Measurements from ENCODE around the gene PARD3B.

The PARD3B gene

DNA sequence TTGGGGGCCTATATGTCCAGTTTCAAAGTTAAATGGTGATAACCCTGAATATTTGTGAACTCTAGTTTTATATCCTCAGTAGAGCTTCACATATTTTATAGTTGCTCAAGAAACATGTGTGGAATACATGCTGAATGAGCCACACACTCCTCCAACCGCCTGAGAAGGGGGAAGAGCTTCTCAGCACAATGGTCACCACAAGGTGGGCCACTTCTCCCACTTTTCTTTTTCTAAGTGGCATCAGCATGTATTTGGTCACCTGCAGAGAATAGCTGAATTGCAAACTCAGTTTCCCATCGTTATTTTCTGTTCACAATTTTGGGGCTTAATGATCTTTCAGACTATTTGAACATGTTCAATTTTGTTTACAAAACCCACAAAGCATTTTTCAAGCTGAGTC lies 340.5 kb downstream of the PARD3B start:
- DNase-seq (ENCODE audit: low read depth in 2 of 3, low spot score in 2 of 3) = no peak

DNA sequence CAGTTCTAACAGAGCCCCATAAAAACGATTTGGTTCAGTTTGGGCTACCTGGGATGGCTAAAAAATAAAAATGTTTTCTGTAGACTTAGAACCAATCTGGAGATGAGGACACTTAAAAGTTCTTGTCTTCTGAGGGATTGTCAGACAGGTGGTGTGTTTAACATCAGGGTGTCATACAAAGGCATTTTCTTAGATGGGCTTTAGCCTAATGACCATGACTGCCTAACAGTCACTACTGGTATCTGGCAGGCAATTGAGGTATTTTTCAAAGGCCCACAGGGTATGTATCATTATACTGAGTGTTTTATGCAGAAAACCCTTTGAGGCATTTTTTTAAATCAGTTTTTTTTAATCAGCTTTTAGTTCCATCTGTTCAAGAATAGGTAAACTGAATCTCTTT lies 341.4 kb downstream of the PARD3B start:
- no peak for DNase-seq (ENCODE audit: low read depth in 2 of 3, low spot score in 2 of 3)

DNA sequence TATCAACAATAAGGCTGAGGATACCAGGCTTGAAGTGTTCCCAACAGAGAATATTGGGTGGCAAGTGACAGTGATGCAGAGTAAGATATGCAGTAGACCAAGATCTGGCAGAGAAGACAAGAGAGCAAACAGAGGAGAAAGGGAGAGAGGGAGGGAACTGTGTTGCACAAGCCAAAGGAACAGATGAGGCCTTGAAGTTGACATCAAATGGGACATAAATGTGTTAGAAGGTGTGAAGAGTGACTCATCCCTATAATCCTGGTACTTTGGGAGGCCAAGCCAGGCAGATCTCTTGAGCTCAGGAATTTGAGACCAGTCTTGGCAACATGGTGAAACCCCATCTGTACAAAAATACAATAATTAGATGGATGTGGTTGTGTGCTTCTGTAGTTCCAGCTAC lies 342.9 kb downstream of the PARD3B start:
- no peak for DNase-seq (ENCODE audit: low read depth in 2 of 3, low spot score in 2 of 3)

DNA sequence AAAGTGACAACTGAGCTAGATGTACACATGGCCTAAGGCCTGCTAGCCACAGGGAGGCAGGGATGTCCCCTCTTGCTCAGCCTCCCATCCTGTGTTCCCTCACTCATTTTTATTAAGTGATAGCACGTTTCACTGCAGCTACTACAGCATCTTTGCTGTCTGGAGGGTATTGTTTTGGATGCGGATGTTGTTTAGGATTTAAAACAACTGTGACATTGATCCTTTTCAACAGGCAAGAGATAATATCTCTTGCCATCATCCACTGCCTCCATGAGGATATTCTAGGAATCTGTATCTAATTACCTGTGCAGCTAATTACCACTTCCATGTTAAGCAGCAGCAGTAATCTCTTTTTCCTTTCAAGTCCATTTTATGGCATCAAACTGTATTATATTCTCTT lies 345.4 kb downstream of the PARD3B start:
- DNase-seq (ENCODE audit: low read depth in 2 of 3, low spot score in 2 of 3) = no peak

DNA sequence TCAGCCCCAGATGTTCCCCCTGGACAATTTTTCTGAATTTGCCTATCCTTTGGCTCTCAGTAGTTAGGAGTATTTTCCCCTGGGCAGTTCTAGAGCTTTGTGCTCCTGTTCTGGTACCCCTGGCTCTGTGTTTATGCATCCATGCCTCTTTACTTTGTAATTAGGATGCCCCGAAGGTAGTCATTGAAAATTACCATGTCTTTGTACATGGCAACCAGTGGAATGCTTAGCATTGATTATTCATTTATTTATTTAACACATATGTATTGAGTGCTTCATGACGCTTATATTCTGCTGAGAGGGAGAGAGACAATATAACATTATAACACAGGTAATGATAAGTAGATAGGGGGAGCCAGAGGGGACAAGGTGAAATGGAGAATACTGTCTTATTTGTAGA lies 346.5 kb downstream of the PARD3B start:
- no peak for DNase-seq (ENCODE audit: low read depth in 2 of 3, low spot score in 2 of 3)

DNA sequence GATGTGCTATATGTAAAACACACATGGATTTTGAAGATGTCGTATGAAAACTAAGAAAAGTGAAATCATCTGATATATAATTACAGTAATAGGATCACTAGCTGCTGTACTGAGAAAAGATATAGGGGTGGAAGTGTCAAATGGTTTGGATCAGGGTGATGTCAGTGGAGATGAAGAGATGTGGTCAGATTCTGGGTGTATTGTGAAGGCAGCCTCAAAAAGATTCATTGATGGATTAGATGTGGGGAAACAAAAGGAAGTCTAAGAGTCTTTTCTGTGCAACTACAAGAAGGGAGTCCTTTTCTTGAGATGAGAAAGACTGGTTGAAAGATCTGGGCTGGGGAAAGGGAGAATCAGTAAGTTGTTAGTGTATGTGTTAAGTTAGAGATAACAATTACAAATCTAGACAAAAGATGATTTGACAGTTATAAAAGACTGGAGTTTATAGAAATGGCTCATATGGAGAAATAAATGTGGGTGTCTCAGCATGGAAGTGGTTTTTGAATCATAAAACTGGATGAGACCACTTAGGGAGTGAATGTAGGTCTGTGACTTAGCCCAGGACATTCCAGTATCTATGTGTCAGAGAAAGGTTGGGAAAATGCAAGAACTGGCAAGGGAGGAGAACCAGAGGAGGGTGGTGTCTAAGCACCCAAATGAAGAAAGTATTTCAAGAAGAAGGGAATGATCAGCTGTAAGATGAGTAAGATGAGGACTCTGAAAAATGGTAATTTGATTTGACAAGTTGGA lies 347.4 kb downstream of the PARD3B start:
- DNase-seq (ENCODE audit: low read depth in 2 of 3, low spot score in 2 of 3) = no peak

DNA sequence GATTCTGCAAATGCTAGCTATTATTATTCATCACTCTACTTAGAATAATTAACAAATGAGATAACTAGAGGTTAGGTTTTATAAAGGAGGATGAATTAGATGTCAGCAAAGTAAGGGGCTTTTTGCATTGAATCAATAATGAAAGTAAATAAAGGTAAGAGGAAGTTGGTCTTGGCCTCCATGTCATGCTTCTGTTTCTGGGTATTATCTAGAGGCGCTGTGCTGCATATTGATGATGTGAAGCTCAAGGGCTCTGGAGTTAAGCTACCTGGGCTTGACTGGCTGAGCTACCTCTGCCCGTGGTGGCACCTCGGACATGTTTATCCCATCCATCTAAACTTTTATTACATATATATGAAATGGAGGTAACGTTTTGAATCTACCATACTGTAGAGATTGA lies 350.9 kb downstream of the PARD3B start:
- no peak for DNase-seq (ENCODE audit: low read depth in 2 of 3, low spot score in 2 of 3)

DNA sequence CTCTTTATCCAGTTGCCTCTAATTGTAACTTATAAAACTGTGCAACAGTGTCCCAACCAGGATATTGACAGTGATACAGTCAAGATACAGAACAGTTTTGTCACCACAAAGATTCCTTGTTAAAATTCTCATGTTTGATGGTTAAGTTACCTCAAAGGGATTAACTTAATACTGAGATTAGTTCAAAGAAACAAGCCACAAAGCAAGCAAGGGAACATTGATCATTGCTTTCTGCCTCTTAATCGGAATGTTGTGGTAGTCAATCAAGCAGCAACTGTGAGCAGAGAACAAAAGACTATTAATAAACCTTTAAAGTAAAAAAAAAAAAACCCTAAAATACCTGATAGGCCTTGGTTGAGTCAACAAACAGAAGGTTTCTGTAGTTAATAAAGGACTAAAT lies 352.3 kb downstream of the PARD3B start:
- DNase-seq (ENCODE audit: low read depth in 2 of 3, low spot score in 2 of 3) = no peak

DNA sequence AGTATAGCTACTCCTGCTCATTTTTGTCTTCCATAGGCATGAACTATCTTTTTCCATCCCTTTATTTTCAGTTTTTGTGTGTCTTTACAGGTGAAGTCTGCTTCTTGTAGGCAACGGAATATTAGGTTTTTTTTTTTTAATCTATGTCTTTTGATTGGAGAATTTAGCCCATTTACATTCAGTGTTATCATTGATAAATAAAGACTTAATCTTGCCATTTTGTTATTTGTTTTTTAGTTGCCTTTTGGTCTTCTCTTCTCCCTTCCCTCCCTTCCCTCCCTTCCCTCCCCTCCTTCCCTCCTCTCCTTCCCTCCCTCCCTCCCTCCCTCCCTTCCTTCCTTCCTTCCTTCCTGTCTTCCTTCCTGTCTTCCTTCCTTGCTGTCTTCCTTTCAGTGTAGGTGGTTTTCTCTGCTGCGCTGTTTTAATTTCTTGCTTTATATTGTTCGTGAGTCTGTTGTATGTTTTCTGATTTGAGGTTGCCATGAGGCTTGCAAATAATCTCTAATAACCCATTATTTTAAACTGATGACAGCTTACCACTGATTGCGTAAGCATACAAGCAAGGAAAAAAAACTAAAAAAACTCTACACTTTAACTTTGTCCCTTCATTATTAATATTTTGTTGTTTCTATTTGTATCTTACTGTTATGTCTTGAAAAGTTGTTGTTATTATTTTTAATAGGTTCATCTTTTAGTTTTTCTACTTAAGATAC lies 353.8 kb downstream of the PARD3B start:
- no peak for DNase-seq (ENCODE audit: low read depth in 2 of 3, low spot score in 2 of 3)

DNA sequence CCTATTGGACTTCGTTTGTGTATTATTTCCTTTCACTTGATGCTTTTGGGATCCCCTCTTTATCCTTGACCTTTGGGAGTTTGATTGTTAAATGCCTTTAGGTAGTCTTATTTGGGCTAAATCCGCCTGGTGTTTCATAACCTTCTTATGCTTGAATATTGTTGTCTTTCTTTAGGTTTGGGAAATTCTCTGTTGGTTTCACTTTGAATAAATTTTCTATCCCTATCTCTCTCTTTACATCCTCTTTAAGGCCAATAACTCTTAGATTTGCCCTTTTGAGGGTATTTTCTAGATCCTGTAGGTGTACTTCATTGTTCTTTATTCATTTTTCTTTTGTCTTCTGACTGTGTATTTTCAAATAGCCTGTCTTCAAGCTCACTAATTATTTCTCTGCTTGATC lies 354.7 kb downstream of the PARD3B start:
- DNase-seq (ENCODE audit: low read depth in 2 of 3, low spot score in 2 of 3) = no peak

DNA sequence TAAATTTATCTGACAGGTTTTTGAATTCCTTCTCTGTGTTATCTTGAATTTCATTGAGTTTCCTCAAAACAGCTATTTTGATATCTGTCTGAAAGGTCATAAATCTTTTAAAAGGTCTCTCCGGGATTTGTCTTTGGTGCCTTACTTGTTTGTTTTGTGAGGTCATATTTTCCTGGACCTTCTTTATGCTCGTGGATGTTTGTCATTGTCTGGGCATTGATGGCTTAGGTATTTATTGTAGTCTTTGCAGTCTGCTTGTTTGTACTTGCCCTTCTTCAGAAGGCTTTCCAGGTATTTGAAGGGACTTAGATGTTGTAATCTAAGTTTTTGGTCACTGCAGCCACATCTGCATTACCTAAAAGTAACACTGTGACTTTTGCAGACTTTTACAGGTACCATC lies 355.2 kb downstream of the PARD3B start:
- no peak for DNase-seq (ENCODE audit: low read depth in 2 of 3, low spot score in 2 of 3)

DNA sequence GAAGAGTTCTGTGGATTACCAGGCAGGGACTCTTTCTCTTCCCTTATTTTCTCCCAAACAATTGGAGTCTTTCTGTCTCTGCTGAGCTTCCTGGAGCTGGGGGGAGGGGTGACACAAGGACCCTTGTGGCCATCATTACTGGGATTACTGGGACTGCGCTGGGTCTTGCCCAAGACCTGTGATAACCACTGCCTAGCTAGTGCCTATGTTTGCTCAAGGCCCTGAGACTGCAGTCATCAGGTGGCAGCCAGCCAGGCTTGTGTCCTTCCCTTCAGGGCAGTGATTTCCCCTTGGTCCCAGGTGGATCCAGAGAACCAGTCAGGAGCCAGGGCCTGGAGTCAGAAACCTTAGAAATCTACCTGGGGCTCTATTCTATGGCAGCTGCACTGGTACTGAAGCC lies 355.6 kb downstream of the PARD3B start:
- DNase-seq (ENCODE audit: low read depth in 2 of 3, low spot score in 2 of 3) = no peak

DNA sequence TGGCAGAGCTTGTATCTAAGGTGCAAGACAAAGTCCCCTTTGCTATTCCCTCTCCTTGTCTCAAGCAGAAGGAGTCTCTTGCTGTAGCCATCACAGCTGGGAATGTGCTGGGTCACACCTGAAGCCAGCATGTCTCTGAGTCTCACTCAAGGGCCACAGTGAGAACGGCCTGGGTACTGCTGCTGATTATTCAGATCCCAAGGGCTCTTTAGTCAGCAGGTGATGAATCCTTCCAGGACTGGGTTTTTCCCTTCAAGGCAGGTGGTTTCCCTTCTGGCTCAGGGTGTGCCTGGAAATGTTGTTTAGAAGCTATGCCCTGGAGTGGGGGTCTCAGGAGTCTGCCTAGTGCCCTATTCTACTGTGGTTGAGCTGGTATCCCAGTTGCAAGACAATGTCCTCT lies 356.3 kb downstream of the PARD3B start:
- no peak for DNase-seq (ENCODE audit: low read depth in 2 of 3, low spot score in 2 of 3)

DNA sequence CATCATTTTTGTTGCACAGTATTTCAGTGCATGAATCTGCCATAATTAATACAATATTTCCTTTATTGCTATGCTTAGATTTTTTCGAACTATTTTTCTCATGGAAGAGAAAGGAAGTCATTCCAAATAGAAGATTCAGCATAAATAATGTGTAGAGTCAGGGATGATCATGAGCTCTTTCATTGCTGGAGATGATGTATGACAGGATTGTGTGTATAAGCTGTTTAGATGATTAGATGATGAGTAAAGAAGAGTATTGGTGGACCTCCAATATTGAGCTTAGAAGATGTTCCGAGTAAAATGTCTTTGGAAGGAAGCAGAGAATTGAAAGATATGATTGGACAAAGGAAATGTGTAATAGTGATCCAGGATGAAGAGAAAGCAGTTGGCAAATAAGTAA lies 364.5 kb downstream of the PARD3B start:
- no peak for DNase-seq (ENCODE audit: low read depth in 2 of 3, low spot score in 2 of 3)

DNA sequence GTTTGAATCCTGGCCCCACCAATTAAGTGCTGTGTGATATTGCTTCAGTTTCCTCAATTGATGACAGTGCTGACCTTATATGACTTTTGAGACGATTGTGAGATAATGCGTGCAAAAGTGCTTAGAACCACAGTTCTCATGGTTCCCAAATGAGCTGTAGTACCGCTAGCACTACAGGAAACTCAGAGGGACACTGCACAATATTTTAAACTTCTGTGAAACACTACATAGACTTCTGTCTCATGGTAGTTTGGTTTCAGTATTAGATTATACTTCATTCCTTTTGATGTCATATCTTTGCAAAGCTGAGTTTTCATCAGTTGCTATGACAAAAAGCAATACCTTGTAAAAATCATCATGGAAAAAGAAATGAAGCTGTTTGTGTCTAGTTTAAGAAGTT lies 368.0 kb downstream of the PARD3B start:
- no peak for DNase-seq (ENCODE audit: low read depth in 2 of 3, low spot score in 2 of 3)

DNA sequence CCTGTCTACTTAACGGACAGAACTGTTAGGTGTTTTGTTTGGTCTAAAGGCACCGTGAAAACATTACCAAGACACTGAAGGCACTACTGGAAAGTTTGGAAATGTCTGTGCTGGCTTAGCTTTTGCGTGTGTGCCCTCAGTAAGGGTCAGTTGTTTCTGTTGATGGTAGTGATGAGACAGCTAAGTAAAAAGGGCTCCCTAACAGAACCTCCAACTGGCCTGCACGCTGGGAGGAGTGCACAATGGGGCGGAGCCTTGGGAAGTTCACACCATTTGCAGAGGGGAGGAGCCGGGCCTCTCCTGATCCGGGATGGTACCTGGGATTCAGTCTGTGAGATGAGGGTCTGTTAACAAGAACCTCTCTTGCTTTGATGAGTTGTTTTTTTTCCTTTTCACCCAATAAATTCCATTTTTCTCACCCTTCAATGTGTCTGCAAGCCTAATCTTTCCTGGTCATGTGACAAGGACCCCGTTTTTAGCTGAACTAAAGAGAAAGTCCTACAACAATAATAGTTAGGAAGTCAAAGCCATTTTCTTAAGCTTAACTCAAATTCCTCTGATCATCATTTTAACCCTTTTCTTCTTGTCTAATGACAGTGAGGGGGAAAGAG lies 368.7 kb downstream of the PARD3B start:
- no peak for DNase-seq (ENCODE audit: low read depth in 2 of 3, low spot score in 2 of 3)

DNA sequence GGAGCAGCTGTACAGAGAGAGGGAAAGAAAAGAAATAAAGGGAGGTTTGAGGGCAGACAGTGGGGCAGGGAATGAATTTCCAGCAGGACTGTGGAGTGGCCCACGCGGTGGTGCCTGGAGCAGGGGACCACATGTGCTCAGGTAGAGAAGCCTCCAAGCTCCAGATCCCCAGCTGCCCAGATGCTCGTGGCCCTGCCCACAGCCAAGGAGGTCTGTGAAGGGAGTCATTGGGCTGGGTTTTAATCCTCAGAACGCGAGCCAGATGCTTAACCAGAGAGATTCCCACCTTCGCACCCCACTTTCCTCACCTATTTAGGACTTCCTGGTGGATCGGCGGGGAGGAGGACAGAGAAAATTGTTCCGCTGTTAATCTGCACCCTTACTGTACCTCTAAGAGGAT lies 369.4 kb downstream of the PARD3B start:
- no peak for DNase-seq (ENCODE audit: low read depth in 2 of 3, low spot score in 2 of 3)

DNA sequence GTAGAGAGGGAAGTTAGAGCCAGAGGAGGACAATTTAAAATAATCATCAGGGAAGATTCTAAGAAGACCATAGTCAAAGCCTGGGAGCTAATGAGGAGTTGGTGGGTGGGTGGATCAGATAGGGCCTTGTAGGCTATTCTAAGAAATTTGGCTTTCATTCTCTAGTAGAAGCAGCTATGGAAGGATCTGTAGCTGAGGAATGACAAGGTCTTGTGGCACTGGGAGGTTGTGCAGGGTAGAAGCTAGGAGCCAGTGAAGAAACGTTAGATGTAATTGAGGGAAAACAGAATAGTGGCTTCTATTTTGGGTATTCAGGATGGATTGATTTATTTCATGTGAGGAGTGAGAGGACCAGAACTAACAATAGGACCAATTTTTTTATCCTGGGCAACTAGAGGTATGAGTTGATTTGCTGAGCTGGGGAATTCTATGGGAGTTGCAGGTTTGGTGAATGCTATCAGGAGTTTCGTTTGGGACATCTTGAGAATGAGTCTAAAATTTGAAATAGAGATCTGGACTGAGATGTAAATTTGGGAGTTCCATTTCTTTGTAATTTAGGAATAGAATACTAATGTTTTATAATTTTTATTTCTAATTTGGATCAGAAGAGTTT lies 371.9 kb downstream of the PARD3B start:
- DNase-seq (ENCODE audit: low read depth in 2 of 3, low spot score in 2 of 3) = no peak

DNA sequence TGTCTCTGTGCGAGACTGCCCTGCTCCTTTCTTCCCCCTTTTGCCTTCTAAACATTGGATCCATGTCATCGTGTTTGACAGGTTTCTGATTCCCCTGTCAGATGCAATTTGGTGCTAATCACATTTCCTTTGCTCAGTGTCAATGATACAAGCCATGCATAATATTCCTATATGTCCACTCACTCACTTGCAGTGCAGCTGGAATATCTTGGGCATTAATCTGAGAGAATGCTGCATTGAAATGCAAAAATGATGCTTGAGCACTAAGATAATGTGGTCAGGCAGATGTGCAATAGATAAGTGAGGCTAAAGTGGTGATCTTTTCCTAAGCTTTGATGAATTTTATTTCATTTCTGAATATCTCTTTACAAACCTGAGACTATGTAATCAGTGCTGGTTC lies 375.5 kb downstream of the PARD3B start:
- DNase-seq (ENCODE audit: low read depth in 2 of 3, low spot score in 2 of 3) = no peak

DNA sequence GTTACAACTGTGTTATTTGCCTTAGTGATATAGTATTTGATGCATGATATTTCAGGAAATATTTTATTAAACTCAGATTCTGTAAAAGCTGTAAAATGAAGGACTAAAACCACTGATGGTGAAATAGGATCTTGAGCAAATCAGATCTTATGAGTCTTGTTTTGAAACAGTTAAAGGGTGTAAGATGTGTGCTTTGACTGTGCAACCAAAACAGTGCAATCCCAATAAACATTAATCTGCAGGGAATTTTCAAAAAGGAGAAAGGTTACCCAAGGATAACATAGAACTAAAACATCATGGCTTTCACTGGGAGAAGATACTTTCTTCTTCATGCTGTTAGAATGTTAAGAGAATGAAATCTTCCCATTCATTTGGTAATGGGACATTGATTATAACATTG lies 378.7 kb downstream of the PARD3B start:
- no peak for DNase-seq (ENCODE audit: low read depth in 2 of 3, low spot score in 2 of 3)

DNA sequence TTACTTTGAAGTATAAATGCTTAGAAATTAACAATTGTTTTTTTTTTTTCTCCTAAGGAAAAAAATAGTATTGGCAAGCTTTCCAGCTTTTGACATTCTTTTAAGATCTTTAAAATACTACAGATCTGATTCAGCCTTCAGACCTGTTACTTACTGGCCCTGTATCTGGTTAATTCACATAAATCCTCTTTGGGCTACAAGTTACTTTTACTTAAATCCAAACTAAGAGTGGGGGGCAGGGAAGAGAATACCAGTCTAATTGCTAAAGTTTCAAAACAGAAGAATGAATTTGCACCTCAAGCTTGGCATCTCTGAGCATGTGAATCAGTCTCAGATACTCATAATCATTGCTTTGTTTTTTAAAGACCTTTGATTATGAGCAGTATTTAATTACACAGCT lies 386.3 kb downstream of the PARD3B start:
- no peak for DNase-seq (ENCODE audit: low read depth in 2 of 3, low spot score in 2 of 3)

DNA sequence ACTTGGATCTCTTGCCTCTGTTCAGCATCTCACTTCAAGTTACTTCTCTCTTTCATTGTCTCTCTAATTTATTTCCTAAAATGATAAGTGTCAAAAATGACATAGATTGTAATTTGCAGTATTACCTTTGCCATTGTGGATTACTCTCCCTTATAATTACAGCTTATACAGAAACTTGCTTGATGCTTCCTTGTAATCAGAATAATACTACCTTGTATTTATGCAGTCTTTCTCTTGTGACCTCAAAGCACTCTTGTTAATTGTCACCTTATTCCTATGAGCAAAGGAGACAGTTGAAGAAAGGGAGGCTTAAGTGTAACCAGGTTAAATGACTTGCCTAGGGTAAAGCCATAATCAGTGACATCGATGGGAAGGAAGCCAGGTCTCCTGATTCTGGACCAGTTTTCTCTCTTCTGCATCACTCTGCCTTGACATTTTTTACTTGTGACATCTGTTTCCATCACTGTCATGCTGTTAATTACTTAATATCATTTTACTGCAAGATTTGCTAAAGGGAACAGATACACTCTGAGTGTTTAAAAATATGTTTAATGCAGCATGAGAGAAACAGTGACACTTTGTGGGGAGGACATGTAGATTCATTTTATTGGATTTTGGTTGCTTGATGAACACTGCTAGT lies 388.6 kb downstream of the PARD3B start:
- no peak for DNase-seq (ENCODE audit: low read depth in 2 of 3, low spot score in 2 of 3)
